Measurements from ENCODE around the gene DDX47. TPM values are rescaled to one million over a fixed set of nuclear protein-coding genes. Genes with fewer than 3 reads are reported as not detected.

Gene DDX47
- total RNA-seq, 1 donor from 2014 or later, result 45.1 TPM

GRCh38 chr12:12823811-12824210 lies 10.7 kb downstream of the DDX47 start:
- Histone ChIP-seq H3K27me3 (ENCODE audit: low read depth) (no peaks in the 10 kb centered on the region), H3K4me1 (peaks cover 5% of the 10 kb centered on the region), H3K27ac (peak overlapping the region; percentile 27), H3K9me3 (no peaks in the 10 kb centered on the region), H3K36me3 (peaks cover 86% of the 10 kb centered on the region), H3K4me3 (no peak overlapping the region)
- ATAC-seq, result no peak
- intact Hi-C loops (cut with DNase I), result no loop called here
- no peak for DNase-seq
- no peak for TF ChIP-seq CTCF (IDR thresholded peaks at IDR 0.05)

DNA sequence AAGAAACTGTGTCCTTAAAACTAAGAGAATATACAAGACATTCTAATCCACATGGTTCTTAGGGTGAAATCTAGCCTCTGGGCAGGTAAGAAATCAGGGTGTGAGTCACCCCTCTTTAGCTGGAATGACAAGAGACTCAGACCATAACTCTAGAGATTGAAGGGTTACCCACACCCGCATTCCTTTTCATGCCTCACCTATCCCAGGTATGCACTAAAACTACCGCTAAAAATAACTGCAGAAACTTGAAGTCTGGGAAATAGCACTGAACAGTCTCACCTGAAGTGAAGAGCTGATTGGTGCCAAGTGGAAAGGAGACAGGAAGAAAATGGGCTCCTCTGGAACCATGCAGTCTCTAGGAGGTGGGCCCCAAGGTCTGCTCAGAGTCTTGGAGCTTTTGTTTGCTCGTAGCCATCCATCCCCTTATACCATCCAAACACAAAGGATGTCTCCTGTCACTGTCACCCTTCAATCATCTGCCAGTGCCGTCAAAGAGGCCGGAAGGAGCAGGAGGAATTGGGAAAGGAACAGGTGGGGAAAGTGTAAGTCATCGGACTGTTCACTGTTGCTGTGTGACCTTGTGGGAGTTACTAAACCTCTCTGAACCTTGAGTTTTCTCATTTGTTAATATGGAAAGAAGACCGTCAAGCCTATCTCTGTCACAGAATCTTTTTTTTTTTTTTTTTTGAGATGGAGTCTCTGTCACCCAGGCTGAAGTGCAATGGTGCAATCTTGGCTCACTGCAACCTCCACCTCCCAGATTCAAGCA lies 22.4 kb downstream of the DDX47 start:
- Histone ChIP-seq H3K4me1 (no peaks in the 10 kb centered on the region), H3K9me3 (no peaks in the 10 kb centered on the region), H3K27me3 (ENCODE audit: low read depth) (no peaks in the 10 kb centered on the region), H3K36me3 (peaks cover 39% of the 10 kb centered on the region), H3K4me3 (no peak overlapping the region), H3K27ac (peak overlapping the region; percentile 78)
- ATAC-seq (peak; percentile 90 to 91), DNase-seq (no peak)
- intact Hi-C loops (cut with DNase I), result no loop called here
- no peak for TF ChIP-seq CTCF (IDR thresholded peaks at IDR 0.05)

- no peak for DNase-seq
- ATAC-seq, result no peak
- H3K27ac ChIP-seq, result peak overlapping the region; percentile 78
Observed at GRCh38 chr12:12836571-12836970, 23.4 kb downstream of the DDX47 start.

DNA sequence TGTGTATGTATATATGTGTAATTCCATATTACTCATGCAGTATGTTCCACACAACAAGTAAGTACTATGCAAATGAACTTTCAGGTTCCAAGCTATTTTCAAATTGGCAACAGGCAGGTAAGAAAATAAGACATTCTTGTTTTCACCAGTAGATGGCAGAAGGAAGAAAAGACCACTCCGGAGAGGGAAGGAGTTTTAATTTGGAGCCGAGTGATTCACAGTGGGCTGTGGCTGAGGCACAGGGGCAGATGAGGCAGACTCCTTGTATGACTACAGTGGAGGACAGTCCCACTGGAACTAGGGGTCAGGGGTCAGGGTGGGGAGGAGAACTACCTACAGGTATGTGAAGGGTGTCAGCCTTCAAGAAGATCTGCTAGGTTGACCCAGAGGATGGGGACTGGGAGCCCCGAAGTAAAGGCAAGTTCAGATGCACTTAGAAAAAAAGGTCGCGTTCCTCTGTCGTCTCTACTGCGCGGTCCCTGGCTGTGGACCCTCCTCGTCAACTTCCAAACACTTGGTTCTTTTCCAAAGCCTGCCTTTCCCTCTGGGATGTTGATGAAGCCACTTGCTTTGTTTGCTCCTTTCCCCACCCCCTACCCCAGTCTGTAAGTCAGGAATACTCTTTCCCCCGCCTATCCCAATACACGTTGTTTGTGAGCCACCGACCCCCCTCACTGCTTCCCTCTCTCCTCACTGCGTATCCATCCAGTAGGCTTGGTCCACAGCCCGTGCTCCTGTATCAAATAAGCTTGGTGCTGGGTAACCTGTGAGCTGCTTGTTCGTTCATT lies 24.1 kb downstream of the DDX47 start:
- Histone ChIP-seq H3K4me1 (no peaks in the 10 kb centered on the region), H3K27me3 (ENCODE audit: low read depth) (no peaks in the 10 kb centered on the region), H3K9me3 (no peaks in the 10 kb centered on the region), H3K27ac (peak overlapping the region; percentile 56), H3K4me3 (peak overlapping the region; percentile 21), H3K36me3 (peaks cover 26% of the 10 kb centered on the region)
- intact Hi-C loops (cut with DNase I), result no loop called here
- DNase-seq (no peak), ATAC-seq (peak; percentile 70 to 82)
- peak; percentile 40 for TF ChIP-seq CTCF (IDR thresholded peaks at IDR 0.05)

More at GRCh38 chr12:12836571-12836970, 23.4 kb downstream of the DDX47 start:
- H3K36me3 ChIP-seq, result peaks cover 30% of the 10 kb centered on the region
- peak overlapping the region; percentile 21 for H3K4me3 ChIP-seq
- intact Hi-C loops (cut with DNase I), result no loop called here
- no peaks in the 10 kb centered on the region for H3K9me3 ChIP-seq
- H3K4me1 ChIP-seq, result no peaks in the 10 kb centered on the region
- no peaks in the 10 kb centered on the region for H3K27me3 ChIP-seq (ENCODE audit: low read depth)
- TF ChIP-seq CTCF (IDR thresholded peaks at IDR 0.05), result no peak

DNA sequence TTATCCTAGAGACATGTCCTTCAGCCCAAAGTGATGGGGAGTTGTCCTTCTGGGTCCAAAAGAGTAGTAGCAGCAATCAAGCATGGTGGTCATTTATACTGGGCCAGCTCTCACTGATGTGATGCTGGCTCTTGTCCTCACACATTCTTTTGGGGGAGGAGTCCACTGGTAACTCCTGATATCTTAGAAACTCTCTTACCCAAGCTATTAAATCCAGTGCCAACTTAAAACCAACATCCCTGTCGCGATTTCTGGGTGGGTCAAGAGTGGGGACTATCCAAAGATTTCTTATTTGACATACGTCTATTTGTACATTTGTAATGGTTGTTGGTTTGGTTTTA lies 24.6 kb downstream of the DDX47 start:
- no peaks in the 10 kb centered on the region for H3K4me1 ChIP-seq
- H3K27ac ChIP-seq, result peak overlapping the region; percentile 56
- no peak for DNase-seq
- no peak for TF ChIP-seq CTCF (IDR thresholded peaks at IDR 0.05)
- ATAC-seq, result peak; percentile 38 to 39
- no peaks in the 10 kb centered on the region for H3K27me3 ChIP-seq (ENCODE audit: low read depth)
- H3K4me3 ChIP-seq, result no peak overlapping the region
- intact Hi-C loops (cut with DNase I), result no loop called here
- no peaks in the 10 kb centered on the region for H3K9me3 ChIP-seq
- H3K36me3 ChIP-seq, result peaks cover 20% of the 10 kb centered on the region

Measured in lower lobe of right lung (tissue), 2 donors.